HG02623 (cell line): ENCODE results near the gene B4GALT1.
"Not testable (repeated sequence)": the region's sequence is repeated elsewhere in the genome, so short reads cannot be mapped to it uniquely, and the experiment has no call there.

Source experiments
- ATAC-seq: cut with Tn5 transposase; IDR thresholded peaks from one replicate; pipeline ENCODE4 v1.9.1; 2021; ENCODE audit warnings: moderate library complexity; ENCODE audit not compliant: unreplicated experiment

The B4GALT1 gene

DNA sequence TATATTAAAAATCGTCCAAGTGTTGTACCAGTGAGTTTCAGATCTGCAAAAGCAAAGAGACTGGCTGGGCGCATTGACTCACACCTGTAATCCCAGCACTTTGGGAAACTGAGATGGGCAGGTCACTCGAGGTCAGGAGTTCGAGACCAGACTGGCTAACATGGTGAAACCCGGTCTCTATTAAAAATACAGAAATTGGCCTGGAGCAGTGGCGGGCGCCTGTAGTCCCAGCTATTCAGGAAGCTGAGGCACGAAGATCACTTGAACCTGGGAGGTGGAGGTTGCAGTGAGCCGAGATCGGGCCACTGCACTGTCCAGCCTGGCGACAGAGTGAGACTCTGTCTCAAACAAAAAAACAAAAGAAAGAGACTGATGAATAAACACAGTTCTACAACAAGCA is 18.3 kb upstream of the B4GALT1 start:
- ATAC-seq, result no peak

DNA sequence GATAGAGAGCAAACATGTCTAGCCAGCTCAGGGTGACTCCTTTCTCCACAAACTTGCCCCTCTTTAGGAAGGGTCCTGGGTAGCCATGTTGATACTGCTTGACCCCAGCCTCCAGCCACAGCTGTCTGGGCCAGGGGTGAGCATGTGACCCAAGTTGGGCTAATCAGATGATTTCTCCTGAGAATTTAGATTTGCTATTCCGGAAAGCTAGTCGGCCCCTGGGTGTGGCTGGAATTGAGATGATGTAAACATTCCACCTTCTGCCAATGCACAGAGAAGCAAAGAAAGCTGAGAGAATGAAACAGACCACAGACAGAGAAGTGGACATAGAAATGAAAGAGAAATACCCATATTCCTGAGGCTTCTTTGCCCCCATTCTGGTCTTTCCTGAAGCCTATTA is 17.8 kb upstream of the B4GALT1 start:
- ATAC-seq, result no peak

DNA sequence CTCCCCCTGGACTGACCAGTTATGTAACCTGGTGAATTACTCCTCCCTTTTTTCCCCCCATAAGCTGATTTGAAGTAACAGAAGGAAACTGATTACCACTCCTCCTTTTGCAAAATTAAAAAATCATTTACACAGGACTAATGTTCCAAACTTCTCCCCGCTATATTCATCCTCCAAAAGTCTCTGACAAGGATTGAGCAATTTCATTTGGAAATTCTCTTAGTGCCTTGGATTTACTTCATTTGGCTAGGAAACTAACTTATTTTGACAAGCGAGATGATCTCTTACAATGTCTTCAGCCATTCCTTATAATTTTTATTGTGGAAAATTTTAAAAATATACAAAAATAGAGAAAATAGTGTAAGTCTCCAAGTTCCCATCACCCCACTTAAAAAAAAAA is 15.4 kb upstream of the B4GALT1 start:
- ATAC-seq, result no peak

DNA sequence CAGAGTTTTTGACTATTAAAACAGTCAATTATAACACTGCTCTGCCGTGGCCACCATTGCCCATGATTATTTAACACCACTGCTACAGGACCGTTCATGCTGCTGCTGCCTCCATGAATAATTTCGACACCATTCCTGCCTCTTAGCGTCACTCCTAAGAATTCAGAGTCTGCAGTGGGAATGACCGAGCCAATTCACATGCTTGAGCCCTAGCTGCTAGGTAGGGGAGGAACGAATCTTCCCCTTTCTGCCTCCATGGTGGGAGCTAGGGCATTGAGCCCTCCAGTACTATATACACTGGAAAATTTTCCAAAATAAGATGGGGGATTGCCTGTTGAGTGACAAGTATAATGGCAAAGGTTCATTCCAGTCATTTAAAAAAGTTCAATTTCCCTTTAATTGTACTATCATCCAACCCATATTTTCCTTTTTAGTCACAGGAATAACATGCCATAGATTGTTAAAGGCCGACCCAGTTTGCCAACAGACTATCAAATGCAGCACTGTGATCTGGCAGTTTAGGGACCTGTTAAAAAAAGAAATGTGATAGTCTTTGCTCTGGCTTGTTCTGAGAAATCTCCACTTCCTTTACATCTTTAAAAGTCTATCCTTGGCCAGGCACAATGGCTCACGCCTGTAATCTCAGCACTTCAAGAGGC is 13.5 kb upstream of the B4GALT1 start:
- no peak for ATAC-seq

DNA sequence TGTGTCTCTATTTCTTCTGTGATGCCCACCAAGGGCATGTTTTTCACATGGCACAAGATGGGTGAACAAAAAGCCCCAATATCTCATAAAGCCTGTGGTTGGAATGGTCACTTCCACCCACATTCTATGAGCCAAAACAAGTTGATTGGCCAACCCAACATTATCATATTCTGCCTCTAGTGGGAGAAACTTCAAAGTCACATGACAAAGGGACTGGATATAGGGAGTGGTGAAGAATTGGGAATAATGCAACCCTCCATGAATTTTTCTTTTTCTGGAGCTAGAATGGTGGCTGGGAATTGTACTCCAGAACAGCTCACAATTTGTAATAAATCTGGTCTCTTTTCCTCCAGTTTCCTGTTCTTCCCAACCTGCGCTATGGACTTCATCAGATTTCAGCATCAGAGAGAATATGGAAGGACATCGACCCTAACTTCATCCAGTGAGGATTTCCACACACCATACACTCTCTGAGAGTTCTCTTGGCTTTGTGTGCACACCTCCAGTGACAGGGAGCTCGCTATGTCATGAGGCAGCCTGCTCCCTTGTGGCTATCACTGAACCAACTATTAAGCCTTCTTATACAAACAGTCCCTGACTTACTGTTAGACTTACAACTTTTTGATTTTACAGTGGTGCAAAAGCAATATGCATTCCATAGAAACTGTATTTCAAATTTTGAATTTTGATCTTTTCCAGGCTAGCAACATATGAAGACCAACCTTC is 12.0 kb upstream of the B4GALT1 start:
- ATAC-seq, result no peak

DNA sequence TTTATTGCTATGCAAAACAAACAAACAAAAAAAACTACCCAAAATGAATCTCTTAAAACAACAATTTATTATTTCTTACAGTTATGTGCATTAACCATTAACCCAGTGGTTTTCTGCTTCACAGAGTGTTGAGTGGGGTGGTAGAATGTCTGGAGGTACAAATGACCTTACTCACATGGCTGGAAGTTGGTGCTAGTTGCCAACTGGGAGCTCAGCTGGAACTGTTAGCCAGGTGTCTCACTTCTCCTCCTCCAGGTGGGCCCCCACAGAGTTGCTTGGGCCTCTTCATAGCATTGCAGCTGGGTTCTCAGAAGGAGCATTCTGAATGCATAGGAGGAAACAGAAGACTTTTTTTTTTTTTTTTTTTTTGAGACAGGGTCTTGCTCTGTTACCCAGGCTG is 10.5 kb upstream of the B4GALT1 start:
- peak; percentile 79 for ATAC-seq

DNA sequence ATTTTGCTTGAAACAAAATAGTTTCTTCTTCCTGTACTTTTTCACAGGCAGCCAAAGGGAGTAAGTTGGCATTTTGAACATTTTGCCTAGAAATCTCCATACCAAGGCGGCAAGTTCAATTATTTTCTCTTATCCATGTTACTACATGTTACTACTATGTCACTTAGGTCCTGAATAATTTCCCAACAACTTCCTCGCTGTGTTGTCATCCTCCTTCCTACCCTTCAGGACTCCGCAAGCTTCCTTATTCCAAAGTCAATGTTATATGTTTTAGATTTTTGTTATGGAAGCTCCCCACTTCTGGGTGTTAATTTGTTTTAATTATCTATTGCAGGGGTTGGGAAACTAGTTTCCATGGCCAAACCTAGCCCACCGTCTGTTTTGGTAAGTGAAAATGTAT is 9.9 kb upstream of the B4GALT1 start:
- no peak for ATAC-seq

DNA sequence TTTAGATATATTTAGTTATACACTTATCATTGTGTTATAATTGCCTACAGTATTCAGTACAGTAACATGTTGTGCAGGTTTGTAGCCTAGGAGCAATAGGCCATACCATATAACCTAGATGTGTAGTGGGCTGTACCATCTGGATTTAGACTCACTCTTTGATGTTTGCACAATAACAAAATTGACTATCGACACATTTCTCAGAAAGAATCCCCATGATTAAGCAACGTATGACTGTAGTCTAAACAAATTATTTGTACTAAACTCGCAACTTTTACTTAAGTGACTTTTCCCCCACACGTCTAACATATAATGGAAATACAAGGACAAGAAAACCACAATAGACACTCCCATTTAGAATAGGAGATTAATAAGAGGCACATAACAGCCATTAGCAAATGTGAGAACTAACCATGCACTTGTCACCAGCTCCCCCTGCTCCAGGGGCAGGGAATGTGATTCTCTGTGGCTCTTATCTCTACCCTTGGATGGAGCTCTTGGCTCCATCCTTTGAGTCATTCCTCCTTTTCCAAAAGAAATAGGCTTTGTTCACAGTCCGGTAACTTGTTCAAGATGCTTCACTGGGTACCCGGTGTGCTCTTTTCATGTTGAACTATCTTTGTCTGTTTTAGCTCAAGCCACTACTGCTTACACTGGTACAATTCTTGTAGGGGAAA is 8.7 kb upstream of the B4GALT1 start:
- no peak for ATAC-seq

DNA sequence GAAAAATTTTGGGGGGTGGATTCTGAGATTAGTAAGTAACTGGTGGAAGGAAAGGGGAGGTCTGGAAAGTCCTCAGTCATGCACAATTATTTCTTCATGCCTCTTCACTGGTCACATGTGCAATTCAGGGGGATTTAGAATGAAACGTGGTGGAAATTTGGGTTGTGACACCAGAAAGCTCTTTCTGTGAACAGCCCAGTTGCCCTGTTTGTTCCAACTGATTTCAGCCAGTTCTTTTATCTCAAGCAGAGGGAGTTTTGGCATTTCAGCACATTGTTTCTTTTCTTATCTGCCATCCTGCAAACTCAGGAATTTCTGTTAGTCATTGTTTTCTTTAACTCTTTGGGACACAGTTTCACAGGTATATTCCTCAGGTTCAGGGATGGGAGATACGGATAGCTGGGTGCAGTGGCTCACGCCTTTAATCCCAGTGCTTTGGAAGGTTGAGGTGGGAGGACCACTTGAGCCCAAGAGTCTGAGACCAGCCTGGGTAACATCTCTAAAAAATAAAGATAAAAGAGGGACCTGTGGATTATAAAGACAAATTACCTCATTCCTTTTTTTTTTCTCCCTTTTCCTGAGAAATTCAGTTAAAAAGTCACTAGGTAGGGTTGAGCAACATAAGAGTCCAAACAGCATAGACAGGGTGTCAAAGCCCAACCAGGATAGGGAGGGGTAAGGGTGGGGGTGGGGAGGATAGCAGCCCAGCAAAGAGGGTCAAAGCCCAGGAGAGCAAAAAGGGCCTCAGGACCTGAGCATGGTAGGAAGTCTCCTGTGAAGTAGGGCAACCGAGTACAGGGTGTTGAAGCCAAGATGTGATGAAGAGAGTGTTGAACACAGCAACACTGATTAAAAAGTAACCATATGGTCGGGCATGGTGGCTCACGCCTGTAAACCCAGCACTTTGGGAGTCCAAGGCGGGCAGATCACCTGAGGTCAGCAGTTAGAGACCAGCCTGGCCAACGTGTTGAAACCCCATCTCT is 5.4 kb upstream of the B4GALT1 start:
- no peak for ATAC-seq

DNA sequence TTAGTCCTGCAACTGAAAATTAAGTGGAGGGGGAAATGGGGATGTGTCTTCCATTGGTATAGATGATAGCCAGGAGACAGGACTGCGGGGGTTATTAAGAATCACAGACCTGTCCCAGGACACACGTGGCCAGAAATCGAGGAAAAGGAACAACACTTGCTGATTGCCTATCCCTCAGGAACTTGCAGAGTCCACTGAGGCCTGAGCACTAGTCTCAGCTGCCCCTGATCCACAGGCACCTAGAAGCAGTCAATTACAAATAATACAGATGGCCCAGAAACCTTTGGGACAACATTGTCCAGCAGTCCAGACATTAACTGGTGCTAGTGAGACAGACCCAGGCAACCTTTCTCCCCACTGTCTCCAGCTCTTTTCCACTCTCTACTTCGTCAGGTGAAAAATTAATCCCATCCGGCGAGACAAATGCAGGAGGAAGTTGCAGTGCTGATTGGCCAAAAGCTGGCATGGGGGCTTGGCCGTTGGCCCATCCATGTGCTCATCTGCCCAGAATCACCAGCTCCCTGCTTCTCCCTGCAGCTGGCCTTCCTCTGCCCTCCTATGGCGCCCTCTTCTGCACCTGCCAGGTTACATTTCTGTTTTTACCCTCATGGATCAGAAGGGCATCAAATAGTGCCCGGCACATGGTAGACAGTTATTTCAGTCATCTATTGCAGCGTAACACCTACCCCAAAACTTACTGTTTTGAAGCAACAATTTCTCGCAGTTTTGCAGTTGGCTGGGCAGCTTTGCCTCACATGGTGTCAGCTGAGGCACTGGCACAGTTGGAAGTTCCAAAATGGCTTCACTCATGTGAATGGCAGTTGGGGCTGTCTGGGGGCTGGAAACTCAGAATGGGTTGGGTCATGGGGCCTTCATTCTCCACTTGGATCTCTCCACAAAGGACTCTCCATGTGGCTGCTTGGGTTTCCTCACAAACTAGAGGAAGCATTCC is 3.6 kb upstream of the B4GALT1 start:
- no peak for ATAC-seq

DNA sequence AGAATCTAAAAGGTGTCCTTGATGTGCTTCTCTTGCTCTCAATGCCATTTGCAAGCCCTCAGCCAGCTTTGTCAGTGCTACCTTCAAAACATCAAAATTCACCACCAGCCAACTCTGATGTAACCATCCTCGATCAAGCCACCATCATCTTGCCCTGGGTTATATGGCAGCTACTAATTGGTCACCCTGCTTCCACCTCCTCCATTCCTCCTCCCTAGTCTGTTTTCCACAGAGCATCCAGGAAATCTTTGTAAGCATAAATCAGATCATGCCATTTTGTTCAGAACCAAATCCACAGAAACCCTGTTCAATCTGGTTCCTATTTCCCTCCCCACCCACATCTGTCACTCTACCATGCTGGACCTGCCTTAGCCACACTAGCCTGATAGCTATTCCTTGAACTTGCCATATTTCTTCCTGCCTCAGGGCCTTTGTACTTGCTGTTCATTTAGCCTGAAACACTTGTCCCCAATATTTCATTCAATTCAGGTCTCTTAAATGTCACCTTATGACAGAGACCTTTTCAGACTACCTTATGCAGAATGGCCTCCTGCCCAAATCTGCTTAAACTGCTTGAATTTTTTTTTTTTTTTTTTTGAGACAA is 1.9 kb upstream of the B4GALT1 start:
- no peak for ATAC-seq

DNA sequence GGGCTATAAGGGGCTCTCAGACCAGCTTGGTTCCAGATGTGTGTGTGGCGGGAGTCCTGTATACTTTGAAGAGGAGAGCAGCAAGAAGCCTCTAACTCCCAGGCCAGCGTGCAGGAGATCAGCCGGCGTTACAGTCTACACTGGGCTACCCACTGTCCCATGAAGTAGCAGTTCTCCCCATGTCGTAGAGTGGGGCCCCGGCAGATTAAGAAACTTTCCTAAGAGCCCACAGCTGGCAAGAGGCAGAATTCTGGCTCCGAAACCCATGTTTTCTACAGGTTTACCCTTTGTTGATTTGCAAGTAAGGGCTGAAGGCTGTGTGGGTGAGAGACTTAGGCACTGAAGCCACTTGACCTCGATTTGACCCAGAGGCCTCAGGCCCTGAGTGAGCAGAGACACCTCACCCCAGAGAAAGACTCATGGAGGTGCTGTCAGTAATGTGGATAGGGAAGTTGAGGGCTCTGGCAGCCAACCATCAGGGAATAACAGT is 881 bp upstream of the B4GALT1 start:
- no peak for ATAC-seq

DNA sequence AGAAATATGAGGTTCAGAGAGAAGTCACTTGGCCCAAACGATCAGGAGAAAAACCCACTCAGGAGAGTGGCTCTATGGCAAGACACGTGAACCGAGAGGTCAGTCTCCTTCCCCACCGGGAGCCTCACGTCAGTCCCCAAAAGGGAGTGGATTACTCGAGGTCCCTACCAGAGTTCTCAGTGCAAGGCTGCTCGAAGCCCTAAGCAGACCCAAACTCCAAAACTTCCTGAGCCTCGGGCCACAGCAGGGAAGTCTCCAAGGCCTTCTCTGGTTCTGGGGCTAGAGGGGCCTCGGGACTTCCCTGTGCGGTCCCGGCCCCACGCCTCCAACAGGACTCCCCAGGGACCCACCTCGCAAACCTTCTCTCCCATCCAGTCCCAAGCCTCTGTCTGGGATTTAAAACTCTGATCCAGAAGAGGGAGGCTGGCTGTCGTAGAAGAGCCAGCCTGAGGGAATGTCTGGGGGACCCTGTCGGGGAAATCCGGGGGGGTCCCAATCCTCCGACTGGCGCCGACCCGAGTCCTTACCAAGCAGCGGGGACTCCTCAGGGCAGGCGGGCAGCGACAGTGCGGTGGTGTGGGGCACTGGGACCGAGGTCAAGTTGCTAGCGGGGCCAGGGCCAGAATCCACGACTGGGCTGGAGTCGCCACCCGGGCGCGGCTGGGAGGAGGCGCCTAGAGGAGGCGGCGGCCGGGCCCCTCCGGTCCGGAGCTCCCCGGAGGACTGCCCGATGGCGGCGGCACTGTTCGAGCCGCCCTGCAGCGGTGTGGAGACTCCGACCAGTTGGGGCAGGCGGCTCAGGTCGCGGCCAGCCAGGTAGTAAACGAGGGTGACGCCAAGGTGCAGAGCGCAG is 679 bp downstream of the B4GALT1 start:
- ATAC-seq, result peak; percentile 2

DNA sequence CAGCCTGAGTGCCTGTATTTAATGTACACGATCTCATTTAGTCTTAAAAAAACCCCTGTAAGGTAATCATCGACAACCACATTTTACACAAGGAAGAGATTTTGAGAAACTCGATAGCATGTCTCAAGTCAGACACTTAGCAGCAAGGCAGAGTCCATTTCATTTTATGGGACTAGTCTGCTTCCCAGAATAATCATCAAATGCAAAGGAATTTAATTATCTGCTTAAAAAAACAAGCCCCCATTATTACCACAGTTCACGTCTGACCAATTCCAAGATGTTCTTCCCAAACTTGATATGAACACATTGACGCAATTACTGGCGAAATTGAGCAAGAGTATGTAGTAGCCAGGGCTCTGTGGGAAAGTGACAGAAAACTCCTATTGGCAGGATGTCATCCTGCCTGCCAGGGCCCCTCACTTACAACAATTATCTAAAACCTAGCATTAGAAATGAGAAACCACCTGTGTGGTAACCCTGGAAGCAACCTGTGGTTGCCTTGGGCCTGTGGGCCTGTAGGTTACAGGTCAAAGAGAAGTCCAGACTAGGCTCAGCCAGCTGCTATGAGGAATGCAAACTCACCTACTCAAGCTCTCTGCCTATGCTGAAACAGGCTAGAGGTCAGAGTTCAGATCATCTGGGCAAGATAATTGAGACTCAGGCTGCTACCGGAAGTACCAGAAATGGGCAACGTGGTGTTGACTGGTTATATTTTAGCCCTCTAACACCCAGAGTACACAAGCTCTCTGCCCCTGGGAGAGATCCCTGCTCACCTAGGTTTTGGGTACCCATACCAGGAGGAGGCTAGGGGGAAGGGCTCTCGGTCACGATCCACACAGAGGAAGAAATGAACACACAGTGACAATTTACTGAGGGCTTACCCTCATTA is 1.6 kb downstream of the B4GALT1 start:
- ATAC-seq, result no peak

DNA sequence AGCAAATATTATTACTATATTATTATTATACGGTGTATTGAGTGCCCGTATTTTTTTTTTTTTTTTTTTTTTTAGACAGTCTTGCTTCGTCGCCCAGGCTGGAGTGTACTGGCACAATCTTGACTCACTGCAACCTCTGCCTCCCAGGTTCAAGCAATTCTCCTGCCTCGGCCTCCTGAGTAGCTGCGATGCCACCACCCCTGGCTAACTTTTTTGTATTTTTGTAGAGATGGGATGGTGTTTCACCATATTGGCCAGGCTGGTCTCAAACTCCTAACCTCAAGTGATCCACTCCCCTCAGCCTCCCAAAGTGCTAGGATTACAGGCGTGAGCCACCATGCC is 2.2 kb downstream of the B4GALT1 start:
- not testable (repeated sequence) for ATAC-seq

DNA sequence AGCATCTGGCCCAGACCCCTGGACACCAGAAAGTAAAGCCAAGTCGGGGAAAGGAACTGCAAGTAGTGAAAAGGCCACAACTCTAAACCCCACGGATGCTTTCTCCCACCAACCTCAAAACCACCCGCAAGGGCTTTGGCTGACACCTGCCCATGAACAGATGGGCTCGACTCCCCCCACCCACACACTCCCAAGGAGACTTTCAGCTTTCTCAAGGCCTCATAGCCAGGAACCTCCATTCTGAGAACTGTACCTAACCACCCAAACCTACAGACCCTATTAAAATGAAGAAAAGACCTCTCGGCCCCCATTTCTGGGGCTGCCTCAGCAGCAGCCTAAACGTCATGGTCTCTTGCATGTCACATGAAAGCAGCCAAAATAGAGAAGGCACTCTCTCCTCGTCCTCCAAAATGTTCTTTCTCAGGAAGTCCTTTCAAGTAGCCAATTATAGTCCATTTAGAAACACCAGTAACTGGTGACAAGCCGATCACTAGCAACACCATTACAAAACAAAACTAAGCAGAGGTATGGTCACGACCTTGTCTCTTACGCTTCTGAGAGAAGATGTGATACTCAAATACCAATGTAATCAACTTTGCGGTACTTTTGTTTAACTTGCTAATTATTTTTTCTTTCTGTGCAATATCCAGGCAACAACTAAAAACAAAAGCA is 2.9 kb downstream of the B4GALT1 start:
- ATAC-seq, result peak; percentile 21
